Measurements from ENCODE around the gene SLC16A12.

Gene SLC16A12

DNA sequence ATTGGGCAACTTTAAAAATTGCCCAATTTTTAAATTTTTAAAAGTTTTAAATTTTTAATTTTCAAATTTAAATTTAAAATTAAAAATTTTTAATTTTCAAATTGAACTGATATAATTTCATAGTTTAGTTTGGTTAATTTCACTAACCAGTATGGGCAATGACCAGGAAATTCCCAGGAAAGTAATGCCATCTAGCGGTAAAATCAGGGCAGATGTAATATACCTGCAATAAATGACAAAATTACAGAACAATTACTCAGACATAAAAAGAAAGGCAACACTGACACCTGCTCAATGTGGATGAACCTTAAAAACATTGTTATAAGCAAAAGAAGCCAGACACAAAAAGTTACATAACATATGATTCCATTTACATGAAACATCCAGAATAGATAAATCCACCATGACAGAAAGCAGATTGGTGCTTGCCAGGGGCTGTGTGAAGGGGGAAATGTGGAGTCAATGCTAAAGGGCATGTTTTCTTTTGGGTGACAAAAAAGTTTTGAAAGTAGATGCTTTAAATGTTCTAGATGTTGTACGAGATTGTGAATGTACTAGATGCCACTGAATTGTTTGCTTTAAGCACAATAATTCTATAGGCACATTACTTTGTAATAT, 28.6 kb upstream of the SLC16A12 start:
- no peak overlapping the region for H3K27ac ChIP-seq (ENCODE audit: extremely low read depth, low read depth, low read length)
- TF ChIP-seq ZEB2 (tag by site-specific recombination; IDR thresholded peaks at IDR 0.05): 0 out of 2 replicates have a peak, but pooled peaks have one; percentile 16
- TF ChIP-seq ZNF654 (tag by site-specific recombination; IDR thresholded peaks at IDR 0.05; ENCODE audit: low read depth): peak; percentile 91
- TF ChIP-seq, protein P1, sequence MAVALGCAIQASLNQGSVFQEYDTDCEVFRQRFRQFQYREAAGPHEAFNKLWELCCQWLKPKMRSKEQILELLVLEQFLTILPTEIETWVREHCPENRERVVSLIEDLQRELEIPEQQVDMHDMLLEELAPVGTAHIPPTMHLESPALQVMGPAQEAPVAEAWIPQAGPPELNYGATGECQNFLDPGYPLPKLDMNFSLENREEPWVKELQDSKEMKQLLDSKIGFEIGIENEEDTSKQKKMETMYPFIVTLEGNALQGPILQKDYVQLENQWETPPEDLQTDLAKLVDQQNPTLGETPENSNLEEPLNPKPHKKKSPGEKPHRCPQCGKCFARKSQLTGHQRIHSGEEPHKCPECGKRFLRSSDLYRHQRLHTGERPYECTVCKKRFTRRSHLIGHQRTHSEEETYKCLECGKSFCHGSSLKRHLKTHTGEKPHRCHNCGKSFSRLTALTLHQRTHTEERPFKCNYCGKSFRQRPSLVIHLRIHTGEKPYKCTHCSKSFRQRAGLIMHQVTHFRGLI (tag by site-specific recombination; IDR thresholded peaks at IDR 0.05): no peak
- TF ChIP-seq ZNF660 (tag by site-specific recombination; IDR thresholded peaks at IDR 0.05): 0 out of 2 replicates have a peak, but pooled peaks have one; percentile 50
- no peaks in the 10 kb centered on the region for H3K36me3 ChIP-seq (ENCODE audit: control insufficient read depth in 2 of 2, insufficient read depth in 1 of 2, low read length in 2 of 2)
- ChIA-PET POLR2A (interaction anchor here (1.2 kb wide), 1 partner anchor 80 kb away, joined by 3 read pairs; no protein-coding TSS in a partner anchor), CTCF (interaction anchor here (0.7 to 2.2 kb wide), 12 partner anchors 9 to 311 kb away, joined by 3 to 16 read pairs (median 4); no protein-coding TSS in a partner anchor)
- 0 out of 2 replicates have a peak, but pooled peaks cover 4% of the 10 kb centered on the region for H3K4me1 ChIP-seq (ENCODE audit: control insufficient read depth, insufficient read depth, low read length)
- H3K9me3 ChIP-seq (ENCODE audit: control insufficient read depth, insufficient read depth, low read depth, low read length): no peaks in the 10 kb centered on the region
- no peak overlapping the region for H3K4me3 ChIP-seq (ENCODE audit: low read depth, low read length)

DNA sequence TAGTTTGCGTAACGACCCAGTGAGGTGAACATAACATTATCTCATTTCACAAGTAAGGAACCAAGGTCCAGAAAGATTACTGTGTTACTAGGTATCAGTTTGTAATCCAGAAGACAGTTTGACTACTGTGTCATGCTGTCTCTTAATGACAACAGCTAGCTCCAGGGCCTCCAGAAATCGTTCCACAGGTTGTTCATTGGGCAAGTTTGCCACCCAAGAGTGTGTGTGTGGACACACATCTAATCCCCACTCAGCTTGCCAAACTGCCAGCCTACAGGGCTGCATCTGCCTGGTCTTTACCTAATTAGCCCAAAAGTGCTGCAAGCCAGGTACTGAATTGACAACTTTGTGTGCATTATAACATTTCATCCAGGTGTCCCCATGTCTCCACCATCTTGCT, 27.9 kb upstream of the SLC16A12 start:
- Histone ChIP-seq H3K9me3 (ENCODE audit: control insufficient read depth, insufficient read depth, low read depth, low read length) (no peaks in the 10 kb centered on the region), H3K36me3 (ENCODE audit: control insufficient read depth in 2 of 2, insufficient read depth in 1 of 2, low read length in 2 of 2) (no peaks in the 10 kb centered on the region), H3K4me1 (ENCODE audit: control insufficient read depth, insufficient read depth, low read length) (0 out of 2 replicates have a peak, but pooled peaks cover 4% of the 10 kb centered on the region), H3K27ac (ENCODE audit: extremely low read depth, low read depth, low read length) (no peak overlapping the region), H3K4me3 (ENCODE audit: low read depth, low read length) (no peak overlapping the region)
- TF ChIP-seq, protein P2, sequence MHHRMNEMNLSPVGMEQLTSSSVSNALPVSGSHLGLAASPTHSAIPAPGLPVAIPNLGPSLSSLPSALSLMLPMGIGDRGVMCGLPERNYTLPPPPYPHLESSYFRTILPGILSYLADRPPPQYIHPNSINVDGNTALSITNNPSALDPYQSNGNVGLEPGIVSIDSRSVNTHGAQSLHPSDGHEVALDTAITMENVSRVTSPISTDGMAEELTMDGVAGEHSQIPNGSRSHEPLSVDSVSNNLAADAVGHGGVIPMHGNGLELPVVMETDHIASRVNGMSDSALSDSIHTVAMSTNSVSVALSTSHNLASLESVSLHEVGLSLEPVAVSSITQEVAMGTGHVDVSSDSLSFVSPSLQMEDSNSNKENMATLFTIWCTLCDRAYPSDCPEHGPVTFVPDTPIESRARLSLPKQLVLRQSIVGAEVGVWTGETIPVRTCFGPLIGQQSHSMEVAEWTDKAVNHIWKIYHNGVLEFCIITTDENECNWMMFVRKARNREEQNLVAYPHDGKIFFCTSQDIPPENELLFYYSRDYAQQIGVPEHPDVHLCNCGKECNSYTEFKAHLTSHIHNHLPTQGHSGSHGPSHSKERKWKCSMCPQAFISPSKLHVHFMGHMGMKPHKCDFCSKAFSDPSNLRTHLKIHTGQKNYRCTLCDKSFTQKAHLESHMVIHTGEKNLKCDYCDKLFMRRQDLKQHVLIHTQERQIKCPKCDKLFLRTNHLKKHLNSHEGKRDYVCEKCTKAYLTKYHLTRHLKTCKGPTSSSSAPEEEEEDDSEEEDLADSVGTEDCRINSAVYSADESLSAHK (tag by site-specific recombination; IDR thresholded peaks at IDR 0.05): no peak
- TF ChIP-seq ZNF560 (tag by site-specific recombination; IDR thresholded peaks at IDR 0.05; ENCODE audit: borderline replicate concordance): no peak
- TF ChIP-seq, protein P3, sequence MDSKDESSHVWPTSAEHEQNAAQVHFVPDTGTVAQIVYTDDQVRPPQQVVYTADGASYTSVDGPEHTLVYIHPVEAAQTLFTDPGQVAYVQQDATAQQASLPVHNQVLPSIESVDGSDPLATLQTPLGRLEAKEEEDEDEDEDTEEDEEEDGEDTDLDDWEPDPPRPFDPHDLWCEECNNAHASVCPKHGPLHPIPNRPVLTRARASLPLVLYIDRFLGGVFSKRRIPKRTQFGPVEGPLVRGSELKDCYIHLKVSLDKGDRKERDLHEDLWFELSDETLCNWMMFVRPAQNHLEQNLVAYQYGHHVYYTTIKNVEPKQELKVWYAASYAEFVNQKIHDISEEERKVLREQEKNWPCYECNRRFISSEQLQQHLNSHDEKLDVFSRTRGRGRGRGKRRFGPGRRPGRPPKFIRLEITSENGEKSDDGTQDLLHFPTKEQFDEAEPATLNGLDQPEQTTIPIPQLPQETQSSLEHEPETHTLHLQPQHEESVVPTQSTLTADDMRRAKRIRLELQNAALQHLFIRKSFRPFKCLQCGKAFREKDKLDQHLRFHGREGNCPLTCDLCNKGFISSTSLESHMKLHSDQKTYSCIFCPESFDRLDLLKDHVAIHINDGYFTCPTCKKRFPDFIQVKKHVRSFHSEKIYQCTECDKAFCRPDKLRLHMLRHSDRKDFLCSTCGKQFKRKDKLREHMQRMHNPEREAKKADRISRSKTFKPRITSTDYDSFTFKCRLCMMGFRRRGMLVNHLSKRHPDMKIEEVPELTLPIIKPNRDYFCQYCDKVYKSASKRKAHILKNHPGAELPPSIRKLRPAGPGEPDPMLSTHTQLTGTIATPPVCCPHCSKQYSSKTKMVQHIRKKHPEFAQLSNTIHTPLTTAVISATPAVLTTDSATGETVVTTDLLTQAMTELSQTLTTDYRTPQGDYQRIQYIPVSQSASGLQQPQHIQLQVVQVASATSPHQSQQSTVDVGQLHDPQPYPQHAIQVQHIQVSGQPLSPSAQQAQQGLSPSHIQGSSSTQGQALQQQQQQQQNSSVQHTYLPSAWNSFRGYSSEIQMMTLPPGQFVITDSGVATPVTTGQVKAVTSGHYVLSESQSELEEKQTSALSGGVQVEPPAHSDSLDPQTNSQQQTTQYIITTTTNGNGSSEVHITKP (tag by site-specific recombination; IDR thresholded peaks at IDR 0.05): no peak
- CTCF ChIA-PET: interaction anchor here (1.0 to 5.0 kb wide), 11 partner anchors 10 to 292 kb away, joined by 3 to 21 read pairs (median 4); partner anchors contain the start of gene IFIT5
- POLR2A ChIA-PET: no interaction called here

DNA sequence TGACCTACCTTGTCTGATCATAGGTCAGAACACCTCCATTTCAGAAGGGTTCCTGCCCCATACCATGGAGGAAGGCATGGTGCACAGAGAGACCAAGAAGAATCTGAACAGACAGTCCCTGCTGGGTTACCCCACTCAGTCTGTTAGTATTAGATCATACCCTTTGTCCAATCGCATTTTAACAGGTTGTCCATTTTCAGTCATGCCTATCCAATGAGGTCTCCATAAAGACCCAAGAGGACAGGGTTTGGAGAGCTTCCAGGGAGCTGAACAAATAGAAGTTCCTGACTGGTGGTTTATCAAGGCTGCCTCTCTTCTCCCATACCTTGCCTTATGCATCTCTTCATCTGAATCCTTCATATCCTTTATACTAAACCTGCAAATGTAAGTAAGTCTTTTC, 21.2 kb upstream of the SLC16A12 start:
- TF ChIP-seq, protein P4, sequence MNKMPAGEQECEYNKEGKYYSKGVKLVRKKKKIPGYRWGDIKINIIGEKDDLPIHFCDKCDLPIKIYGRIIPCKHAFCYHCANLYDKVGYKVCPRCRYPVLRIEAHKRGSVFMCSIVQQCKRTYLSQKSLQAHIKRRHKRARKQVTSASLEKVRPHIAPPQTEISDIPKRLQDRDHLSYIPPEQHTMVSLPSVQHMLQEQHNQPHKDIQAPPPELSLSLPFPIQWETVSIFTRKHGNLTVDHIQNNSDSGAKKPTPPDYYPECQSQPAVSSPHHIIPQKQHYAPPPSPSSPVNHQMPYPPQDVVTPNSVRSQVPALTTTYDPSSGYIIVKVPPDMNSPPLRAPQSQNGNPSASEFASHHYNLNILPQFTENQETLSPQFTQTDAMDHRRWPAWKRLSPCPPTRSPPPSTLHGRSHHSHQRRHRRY (tag by site-specific recombination; IDR thresholded peaks at IDR 0.05): no peak
- TF ChIP-seq ZNF768 (tag by site-specific recombination; IDR thresholded peaks at IDR 0.05) (no peak), ZNF610 (tag by site-specific recombination; IDR thresholded peaks at IDR 0.05; ENCODE audit: borderline replicate concordance) (no peak), SETDB1 (IDR thresholded peaks at IDR 0.05; ENCODE audit: insufficient read length, low read length) (no peak), YY2 (tag by site-specific recombination; IDR thresholded peaks at IDR 0.05) (no peak)
- TF ChIP-seq, protein P5, sequence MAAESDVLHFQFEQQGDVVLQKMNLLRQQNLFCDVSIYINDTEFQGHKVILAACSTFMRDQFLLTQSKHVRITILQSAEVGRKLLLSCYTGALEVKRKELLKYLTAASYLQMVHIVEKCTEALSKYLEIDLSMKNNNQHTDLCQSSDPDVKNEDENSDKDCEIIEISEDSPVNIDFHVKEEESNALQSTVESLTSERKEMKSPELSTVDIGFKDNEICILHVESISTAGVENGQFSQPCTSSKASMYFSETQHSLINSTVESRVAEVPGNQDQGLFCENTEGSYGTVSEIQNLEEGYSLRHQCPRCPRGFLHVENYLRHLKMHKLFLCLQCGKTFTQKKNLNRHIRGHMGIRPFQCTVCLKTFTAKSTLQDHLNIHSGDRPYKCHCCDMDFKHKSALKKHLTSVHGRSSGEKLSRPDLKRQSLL (tag by site-specific recombination; IDR thresholded peaks at IDR 0.05): no peak
- TF ChIP-seq, protein P6, sequence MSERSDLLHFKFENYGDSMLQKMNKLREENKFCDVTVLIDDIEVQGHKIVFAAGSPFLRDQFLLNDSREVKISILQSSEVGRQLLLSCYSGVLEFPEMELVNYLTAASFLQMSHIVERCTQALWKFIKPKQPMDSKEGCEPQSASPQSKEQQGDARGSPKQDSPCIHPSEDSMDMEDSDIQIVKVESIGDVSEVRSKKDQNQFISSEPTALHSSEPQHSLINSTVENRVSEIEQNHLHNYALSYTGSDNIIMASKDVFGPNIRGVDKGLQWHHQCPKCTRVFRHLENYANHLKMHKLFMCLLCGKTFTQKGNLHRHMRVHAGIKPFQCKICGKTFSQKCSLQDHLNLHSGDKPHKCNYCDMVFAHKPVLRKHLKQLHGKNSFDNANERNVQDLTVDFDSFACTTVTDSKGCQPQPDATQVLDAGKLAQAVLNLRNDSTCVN (tag by site-specific recombination; optimal IDR thresholded peaks at IDR 0.05): no peak
- TF ChIP-seq, protein P7, sequence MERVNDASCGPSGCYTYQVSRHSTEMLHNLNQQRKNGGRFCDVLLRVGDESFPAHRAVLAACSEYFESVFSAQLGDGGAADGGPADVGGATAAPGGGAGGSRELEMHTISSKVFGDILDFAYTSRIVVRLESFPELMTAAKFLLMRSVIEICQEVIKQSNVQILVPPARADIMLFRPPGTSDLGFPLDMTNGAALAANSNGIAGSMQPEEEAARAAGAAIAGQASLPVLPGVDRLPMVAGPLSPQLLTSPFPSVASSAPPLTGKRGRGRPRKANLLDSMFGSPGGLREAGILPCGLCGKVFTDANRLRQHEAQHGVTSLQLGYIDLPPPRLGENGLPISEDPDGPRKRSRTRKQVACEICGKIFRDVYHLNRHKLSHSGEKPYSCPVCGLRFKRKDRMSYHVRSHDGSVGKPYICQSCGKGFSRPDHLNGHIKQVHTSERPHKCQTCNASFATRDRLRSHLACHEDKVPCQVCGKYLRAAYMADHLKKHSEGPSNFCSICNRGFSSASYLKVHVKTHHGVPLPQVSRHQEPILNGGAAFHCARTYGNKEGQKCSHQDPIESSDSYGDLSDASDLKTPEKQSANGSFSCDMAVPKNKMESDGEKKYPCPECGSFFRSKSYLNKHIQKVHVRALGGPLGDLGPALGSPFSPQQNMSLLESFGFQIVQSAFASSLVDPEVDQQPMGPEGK (tag by site-specific recombination; IDR thresholded peaks at IDR 0.05): no peak
- H3K36me3 ChIP-seq (ENCODE audit: control insufficient read depth in 2 of 2, insufficient read depth in 1 of 2, low read length in 2 of 2): no peaks in the 10 kb centered on the region
- ChIA-PET POLR2A (no interaction called here), CTCF (interaction anchor here (0.6 to 1.9 kb wide), 8 partner anchors 9 to 842 kb away, joined by 3 to 8 read pairs (median 4); no protein-coding TSS in a partner anchor)
- H3K4me3 ChIP-seq (ENCODE audit: low read depth, low read length): no peak overlapping the region
- no peaks in the 10 kb centered on the region for H3K9me3 ChIP-seq (ENCODE audit: control insufficient read depth, insufficient read depth, low read depth, low read length)
- no peaks in the 10 kb centered on the region for H3K4me1 ChIP-seq (ENCODE audit: control insufficient read depth, insufficient read depth, low read length)
- no peak overlapping the region for H3K27ac ChIP-seq (ENCODE audit: extremely low read depth, low read depth, low read length)
